IPS DF 4.7 (cell line): ENCODE results near the gene MSX1.

Source experiments
- DNase-seq: peaks from one replicate; pipeline ENCODE4 v3.0.0-alpha.2; 2013; ENCODE audit warnings: low spot score; ENCODE audit errors: extremely low read depth

MSX1 gene

GRCh38 chr4:4857001-4857808 lies 2.3 kb upstream of the MSX1 start:
- no peak for DNase-seq

GRCh38 chr4:4857809-4858508 lies 1.5 kb upstream of the MSX1 start:
- DNase-seq: no peak

GRCh38 chr4:4858527-4859324 lies 739 bp upstream of the MSX1 start:
- no peak for DNase-seq

- no peak for DNase-seq
These were observed 534 bp downstream of the MSX1 start for GRCh38 chr4:4859799-4860599.

- no peak for DNase-seq
These were observed 1.3 kb downstream of the MSX1 start for GRCh38 chr4:4860600-4861389.

GRCh38 chr4:4861390-4862018 lies 2.0 kb downstream of the MSX1 start:
- no peak for DNase-seq

GRCh38 chr4:4862071-4862551 lies 2.6 kb downstream of the MSX1 start:
- DNase-seq: no peak

- no peak for DNase-seq
These were observed 3.4 kb downstream of the MSX1 start for GRCh38 chr4:4862665-4863482.

GRCh38 chr4:4864443-4864939 lies 5.0 kb downstream of the MSX1 start:
- no peak for DNase-seq

- DNase-seq: no peak
These were observed 5.7 kb downstream of the MSX1 start for GRCh38 chr4:4864940-4865704.

GRCh38 chr4:4865705-4866123 lies 6.2 kb downstream of the MSX1 start:
- DNase-seq: no peak

GRCh38 chr4:4866124-4866865 lies 6.8 kb downstream of the MSX1 start:
- DNase-seq: no peak

GRCh38 chr4:4866866-4867374 lies 7.5 kb downstream of the MSX1 start:
- DNase-seq: no peak

GRCh38 chr4:4867375-4868039 lies 8.0 kb downstream of the MSX1 start:
- DNase-seq: no peak

GRCh38 chr4:4868040-4868757 lies 8.7 kb downstream of the MSX1 start:
- no peak for DNase-seq
